VCaP (cell line): Measurements from ENCODE around the gene NRG4.

Experiments
- H3K27ac ChIP-seq: fragments of 450-650 bp; 2 replicates; pipeline ENCODE4 v1.5.1; 2017
- CTCF ChIP-seq: fragments of 450-650 bp; conservative IDR thresholded peaks from 2 replicates; pipeline ENCODE4 v1.5.1; 2017; ENCODE audit warnings: mild to moderate bottlenecking, moderate library complexity

Gene NRG4, protein sequence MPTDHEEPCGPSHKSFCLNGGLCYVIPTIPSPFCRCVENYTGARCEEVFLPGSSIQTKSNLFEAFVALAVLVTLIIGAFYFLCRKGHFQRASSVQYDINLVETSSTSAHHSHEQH

DNA sequence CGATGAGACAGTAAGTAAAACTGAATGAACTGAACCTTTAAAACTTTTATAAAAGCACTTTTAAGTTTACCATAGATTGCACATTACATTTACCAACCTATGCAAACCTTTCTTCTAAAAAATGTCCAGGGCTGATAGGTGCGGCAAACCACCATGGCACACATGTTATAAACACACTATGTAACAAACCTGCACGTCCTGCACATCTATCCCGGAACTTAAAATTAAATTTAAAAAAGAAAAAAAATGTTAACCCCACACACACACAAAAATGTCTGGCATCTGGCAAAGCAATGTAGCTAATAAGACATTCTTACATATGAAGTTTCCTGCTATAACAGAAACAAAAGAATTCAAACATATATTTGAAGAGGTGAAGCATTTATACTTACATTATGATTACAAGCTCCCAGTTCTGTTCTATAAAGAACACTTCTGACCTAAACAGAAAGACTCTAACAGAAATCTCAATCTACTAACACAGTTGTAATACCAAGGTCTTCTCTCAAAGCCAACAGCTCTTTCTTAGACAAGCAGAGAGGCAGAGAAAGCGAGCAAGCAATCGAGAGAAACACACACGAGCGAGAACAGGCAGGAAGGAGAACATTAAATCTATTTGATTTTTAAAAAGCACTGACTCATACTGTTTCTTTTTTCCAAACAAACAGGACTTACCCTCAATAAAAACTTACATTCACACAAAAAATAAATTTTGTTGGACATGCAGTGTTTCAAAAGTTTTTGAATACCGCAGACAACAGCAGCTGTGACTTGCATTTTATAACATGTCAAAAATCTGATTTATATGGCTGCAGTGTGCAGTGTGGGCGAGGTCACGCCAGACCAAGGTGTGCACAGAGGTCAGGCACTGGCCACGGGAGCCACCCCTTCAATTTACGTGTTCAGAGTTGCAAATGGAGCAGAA is at the start of gene NRG4:
NRG4 (minus strand) TSS at position 798 of the 925 bp plus-strand sequence. CDS start 1,194 bp downstream, outside the sequence.
- H3K27ac ChIP-seq, result peak within 1 kb of the TSS; percentile 22; the same call in 1 of the 2 replicates

GRCh38 chr15:76061700-76062099 is 49.5 kb upstream of the NRG4 start:
- H3K27ac ChIP-seq, result no peak overlapping the region
- no peak for TF ChIP-seq CTCF

More for the DNA sequence above, at the start of gene NRG4:
- TF ChIP-seq CTCF, result no peak

DNA sequence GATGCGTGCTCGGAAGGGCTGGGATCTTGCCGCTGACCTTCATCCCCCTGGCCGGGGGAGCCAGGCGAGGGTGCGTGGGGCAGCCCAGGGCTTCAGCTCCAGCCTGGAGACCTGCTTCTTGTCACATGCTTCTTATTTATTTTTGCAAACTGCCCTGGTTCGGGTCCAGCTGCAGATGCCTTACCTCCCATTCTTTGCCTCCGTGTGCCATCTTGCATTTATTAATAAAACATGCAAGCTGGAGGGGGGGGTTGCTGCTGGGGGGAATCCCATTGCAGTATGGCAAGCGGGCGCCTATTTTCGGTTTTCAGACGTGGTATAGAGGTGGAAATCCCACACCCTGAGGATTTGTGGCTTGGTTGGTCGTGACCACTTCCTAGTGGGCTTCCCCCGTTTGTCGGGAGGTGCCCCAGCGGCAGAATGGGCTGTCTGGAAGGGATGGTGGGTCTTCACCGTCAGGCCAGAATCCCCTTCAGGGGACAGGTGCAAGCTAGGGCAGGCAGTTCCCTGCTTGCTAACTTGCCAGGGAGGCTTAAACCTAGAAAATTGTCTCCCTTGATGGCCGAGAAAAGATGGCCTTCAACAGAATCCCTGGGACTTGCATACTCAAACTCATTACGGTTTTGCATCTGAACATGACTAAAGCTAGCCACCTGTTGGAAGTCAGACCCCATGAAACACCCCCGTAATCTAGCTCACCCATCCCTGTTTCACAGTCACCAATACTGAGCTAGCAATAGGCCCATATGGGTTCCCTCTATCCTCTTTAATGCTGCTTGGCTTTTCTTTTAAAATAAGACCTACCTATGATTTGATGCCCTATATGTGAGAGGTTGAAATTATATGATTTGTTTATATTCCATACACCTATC is 48.1 kb upstream of the NRG4 start:
- H3K27ac ChIP-seq, result peak overlapping the region; percentile 63; the same call in 1 of the 2 replicates
- TF ChIP-seq CTCF, result no peak

DNA sequence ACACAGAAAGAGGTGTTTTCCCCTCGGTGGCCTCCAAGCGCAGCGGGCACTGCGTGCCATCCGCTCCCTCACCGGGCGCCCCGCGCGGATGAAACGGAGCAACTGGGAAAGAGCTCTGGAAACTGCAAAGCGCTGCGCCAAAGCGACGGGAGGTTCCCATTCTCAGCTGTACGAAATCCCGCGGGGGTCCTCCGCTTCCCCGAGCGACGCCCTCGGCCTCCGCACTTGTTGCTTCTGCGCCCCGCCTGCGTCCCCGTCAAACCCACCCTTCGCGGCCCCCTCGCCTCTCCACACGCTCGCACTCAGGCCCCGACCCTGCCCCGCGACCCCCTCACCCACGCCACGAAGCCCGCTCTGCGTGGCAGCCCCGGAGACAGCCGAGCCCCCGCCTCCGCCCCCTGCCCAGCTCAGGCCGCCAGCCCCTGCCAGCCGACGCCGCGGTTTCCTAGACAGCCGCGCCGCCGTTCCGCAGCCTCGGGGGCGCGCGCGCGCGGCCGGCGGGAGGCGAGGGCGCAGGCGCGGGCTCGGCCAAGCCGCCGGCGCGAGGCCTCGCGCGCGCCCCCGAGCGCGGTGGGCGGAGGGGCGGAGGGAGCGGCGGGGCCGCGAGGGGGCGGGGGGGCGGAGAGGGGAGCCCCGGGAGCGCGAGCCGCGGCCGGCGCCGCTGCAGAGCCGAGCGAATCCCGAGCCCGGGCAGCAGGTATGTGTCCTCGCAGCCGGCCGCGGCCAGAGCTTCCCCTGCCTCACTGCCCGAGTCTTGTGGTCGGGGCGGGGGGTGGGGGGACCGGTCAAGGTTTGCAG is 47.3 kb upstream of the NRG4 start, which contains the start of gene TMEM266:
TMEM266 (plus strand) TSS at position 666 of the 798 bp plus-strand sequence. CDS start 74,279 bp downstream, outside the sequence.
- peak within 1 kb of the TSS; percentile 63; the same call in 1 of the 2 replicates for H3K27ac ChIP-seq
- TF ChIP-seq CTCF, result peak; percentile 4; the same call in 1 of the 2 replicates

GRCh38 chr15:76058714-76059319 is 46.6 kb upstream of the NRG4 start:
- peak; percentile 66 for TF ChIP-seq CTCF
- peak overlapping the region; percentile 63; the same call in 1 of the 2 replicates for H3K27ac ChIP-seq

DNA sequence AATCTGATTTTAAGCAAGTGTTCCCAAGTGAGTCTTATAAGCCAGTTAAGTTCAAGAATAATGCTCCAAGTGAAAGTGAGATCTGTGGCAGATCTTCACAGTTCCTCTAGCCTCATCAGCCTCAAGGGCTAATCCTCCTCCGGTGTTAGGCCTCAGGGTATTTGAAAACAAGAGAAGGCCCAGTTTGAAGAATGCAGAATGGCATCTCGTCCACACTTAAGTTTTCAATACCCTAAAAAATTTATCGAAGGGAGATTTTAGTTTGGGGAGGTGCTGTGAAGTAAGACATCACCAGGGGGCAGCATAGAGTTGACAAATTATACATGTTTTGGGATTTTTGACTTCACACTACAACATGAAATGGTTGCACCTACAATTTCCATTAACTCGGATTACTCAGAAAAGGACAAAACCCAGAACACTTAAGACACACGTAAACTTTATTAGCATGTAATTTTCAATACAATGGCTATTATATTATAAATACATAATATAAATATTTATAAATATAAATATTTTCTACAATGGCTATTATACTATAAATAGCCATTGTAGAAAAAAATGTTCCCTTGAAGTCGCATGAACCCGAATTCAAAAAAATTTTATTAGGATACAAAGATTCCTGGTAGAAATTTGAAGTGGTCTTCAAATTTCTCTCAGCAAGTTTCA is 45.2 kb upstream of the NRG4 start:
- no peak overlapping the region for H3K27ac ChIP-seq
- peak; percentile 91 for TF ChIP-seq CTCF
